Keratinocyte (primary cell): ENCODE data around the gene CUX1. TPM values are rescaled to one million over a fixed set of nuclear protein-coding genes. Genes with fewer than 3 reads are reported as not detected.

ENCODE experiments used
- DNase-seq: peaks from one replicate; pipeline ENCODE4 v3.0.0-alpha.2; 2011; ENCODE audit warnings: low read depth, missing footprints, low spot score
- FAIRE-seq: peaks from 2 replicates; lab custom pipeline; 2011; peaks lifted over from hg19 to GRCh38; lab: Jason Lieb, UNC
- H2AFZ ChIP-seq: 2 replicates; pipeline ENCODE4 v1.6.0; 2012; ENCODE audit warnings: low read length, control low read depth, inconsistent platforms; ENCODE audit not compliant: control insufficient read depth
- H3K27ac ChIP-seq: 2 replicates; pipeline ENCODE4 v1.5.1; 2011; ENCODE audit warnings: low read length; ENCODE audit not compliant: control insufficient read depth, insufficient read depth
- H3K27me3 ChIP-seq: 3 replicates; pipeline ENCODE4 v1.6.0; 2011; ENCODE audit warnings: low read length; ENCODE audit not compliant: control insufficient read depth, insufficient read depth; ENCODE audit errors: extremely low read depth
- H3K36me3 ChIP-seq, 2 experiments: 2 replicates in 1 of 2; 3 replicates in 1 of 2; pipeline ENCODE4 v1.5.1; 2011; ENCODE audit warnings: low read length in 2 of 2, mild to moderate bottlenecking in 1 of 2; ENCODE audit not compliant: control insufficient read depth in 2 of 2, insufficient read depth in 2 of 2; ENCODE audit errors: extremely low read depth in 1 of 2
- H3K4me1 ChIP-seq: 3 replicates; pipeline ENCODE4 v1.5.1; 2011; ENCODE audit warnings: low read length; ENCODE audit not compliant: control insufficient read depth, insufficient read depth; ENCODE audit errors: extremely low read depth
- H3K4me2 ChIP-seq: 3 replicates; pipeline ENCODE4 v1.6.0; 2011; ENCODE audit warnings: low read depth, low read length; ENCODE audit not compliant: control insufficient read depth, insufficient read depth; ENCODE audit errors: extremely low read depth
- H3K4me3 ChIP-seq, 3 experiments: fragments of 200-600 bp in 1 of 3; sonication (generic) in 1 of 3; 2 replicates in 2 of 3; 3 replicates in 1 of 3; pipeline ENCODE4 v1.5.1; 2011 to 2016; ENCODE audit warnings: low read length in 3 of 3, mild to moderate bottlenecking in 3 of 3, control low read depth in 2 of 3, inconsistent platforms in 1 of 3, low read depth in 1 of 3, mixed read lengths in 1 of 3, mixed run types in 1 of 3, moderate library complexity in 1 of 3; ENCODE audit not compliant: control insufficient read depth in 2 of 3, insufficient read depth in 2 of 3; ENCODE audit errors: extremely low read depth in 1 of 3
- H3K79me2 ChIP-seq: 2 replicates; pipeline ENCODE4 v1.6.0; 2012; ENCODE audit warnings: low read length; ENCODE audit not compliant: control insufficient read depth, insufficient read depth
- H3K9ac ChIP-seq: 3 replicates; pipeline ENCODE4 v1.6.0; 2011; ENCODE audit warnings: low read length; ENCODE audit not compliant: control insufficient read depth, insufficient read depth; ENCODE audit errors: extremely low read depth
- H3K9me1 ChIP-seq: 3 replicates; pipeline ENCODE4 v1.6.0; 2011; ENCODE audit warnings: low read length; ENCODE audit not compliant: control insufficient read depth, insufficient read depth; ENCODE audit errors: extremely low read depth
- H3K9me3 ChIP-seq: 2 replicates; pipeline ENCODE4 v1.5.1; 2012; ENCODE audit warnings: low read depth, low read length; ENCODE audit not compliant: control insufficient read depth
- H4K20me1 ChIP-seq: 3 replicates; pipeline ENCODE4 v1.6.0; 2011; ENCODE audit warnings: low read length; ENCODE audit not compliant: control insufficient read depth, insufficient read depth; ENCODE audit errors: extremely low read depth
- CTCF ChIP-seq, 3 experiments: IDR thresholded peaks in 1 of 3; conservative IDR thresholded peaks in 1 of 3; optimal IDR thresholded peaks in 1 of 3; 2 replicates in 2 of 3; 3 replicates in 1 of 3; pipeline versions ENCODE3 to v1.5.1; 2011; ENCODE audit warnings: low read length in 3 of 3, mild to moderate bottlenecking in 3 of 3, moderate library complexity in 2 of 3, control low read depth in 1 of 3, inconsistent platforms in 1 of 3; ENCODE audit not compliant: insufficient read depth in 2 of 3; ENCODE audit errors: extremely low read depth in 1 of 3
- EZH2 ChIP-seq: IDR thresholded peaks from one replicate; pipeline ENCODE4 v1.6.1; 2012; ENCODE audit warnings: inconsistent platforms, mild to moderate bottlenecking, low read length, moderate library complexity
- dilution Hi-C: fragments of 300-500 bp; cut with MboI; formaldehyde crosslinking; loops from one replicate; pipeline ENCODE4 v1.7.0; 2020; ENCODE audit warnings: low sequenced_read_pairs; ENCODE audit not compliant: extremely low pct_ligation_motif_present
- polyA plus RNA-seq, 5 experiments: library from polyadenylated mRNA; depleted of rRNA in 3 of 5; stranded (reverse) in 3 of 5; stranded (forward) in 1 of 5; unstranded in 1 of 5; fragments of >200 nt; gene quantifications; 1 replicate in 1 of 5; 2 replicates in 3 of 5; 3 replicates in 1 of 5; pipeline versions ENCODE4 v1.2.1 to v1.2.3, GENCODE V29; 2011 to 2012; ENCODE audit warnings: missing spikeins in 2 of 5, low read depth in 1 of 5, low replicate concordance in 1 of 5

The CUX1 gene
- polyA plus RNA-seq, 1 donor (not counting 4 experiments of a cell fraction or from before 2014, with no cell fraction given): 18.3 TPM

- Histone ChIP-seq H3K4me1 (peaks cover 1% of the 10 kb centered on the region), H3K4me2 (no peak overlapping the region), H3K27ac (no peak overlapping the region), H3K9me1 (no peaks in the 10 kb centered on the region), H2AFZ (no peak overlapping the region), H3K9me3 (no peaks in the 10 kb centered on the region), H3K27me3 (no peaks in the 10 kb centered on the region), H3K36me3 (peaks cover 0 to 2% of the 10 kb centered on the region in 2 experiments), H3K9ac (no peak overlapping the region), H3K79me2 (no peaks in the 10 kb centered on the region), H3K4me3 (no peak overlapping the region), H4K20me1 (no peaks in the 10 kb centered on the region)
- TF ChIP-seq CTCF (optimal IDR thresholded peaks at IDR 0.05 in 1 of 3, IDR thresholded peaks at IDR 0.05 in 1 of 3, conservative IDR thresholded peaks at IDR 0.05 in 1 of 3; ENCODE audit: extremely low read depth in 1 of 3, insufficient read depth in 2 of 3, low read length in 3 of 3) (no peak), EZH2 (no peak)
- FAIRE-seq: no peak
- dilution Hi-C loops: no loop called here
- no peak for DNase-seq
These were observed 219.5 kb downstream of the CUX1 start for GRCh38 chr7:102036958-102037357.

GRCh38 chr7:102039706-102040105 is 222.3 kb downstream of the CUX1 start:
- Histone ChIP-seq H3K9ac (no peak overlapping the region), H3K36me3 (peaks cover 0 to 2% of the 10 kb centered on the region in 2 experiments), H4K20me1 (no peaks in the 10 kb centered on the region), H3K79me2 (no peaks in the 10 kb centered on the region), H3K4me1 (peaks cover 4% of the 10 kb centered on the region), H3K4me2 (no peak overlapping the region), H3K4me3 (no peak overlapping the region), H3K9me3 (no peaks in the 10 kb centered on the region), H3K9me1 (no peaks in the 10 kb centered on the region), H3K27me3 (no peaks in the 10 kb centered on the region), H2AFZ (no peak overlapping the region), H3K27ac (no peak overlapping the region)
- DNase-seq (no peak), FAIRE-seq (no peak)
- TF ChIP-seq EZH2 (no peak), CTCF (optimal IDR thresholded peaks at IDR 0.05 in 1 of 3, IDR thresholded peaks at IDR 0.05 in 1 of 3, conservative IDR thresholded peaks at IDR 0.05 in 1 of 3; ENCODE audit: extremely low read depth in 1 of 3, insufficient read depth in 2 of 3, low read length in 3 of 3) (no peak)
- dilution Hi-C loops: no loop called here
